Measurements from ENCODE around the gene GABRR2. TPM values are rescaled to one million over a fixed set of nuclear protein-coding genes. Genes with fewer than 3 reads are reported as not detected.

The GABRR2 gene
- total RNA-seq, 1 donor from 2014 or later: 1.4 TPM

DNA sequence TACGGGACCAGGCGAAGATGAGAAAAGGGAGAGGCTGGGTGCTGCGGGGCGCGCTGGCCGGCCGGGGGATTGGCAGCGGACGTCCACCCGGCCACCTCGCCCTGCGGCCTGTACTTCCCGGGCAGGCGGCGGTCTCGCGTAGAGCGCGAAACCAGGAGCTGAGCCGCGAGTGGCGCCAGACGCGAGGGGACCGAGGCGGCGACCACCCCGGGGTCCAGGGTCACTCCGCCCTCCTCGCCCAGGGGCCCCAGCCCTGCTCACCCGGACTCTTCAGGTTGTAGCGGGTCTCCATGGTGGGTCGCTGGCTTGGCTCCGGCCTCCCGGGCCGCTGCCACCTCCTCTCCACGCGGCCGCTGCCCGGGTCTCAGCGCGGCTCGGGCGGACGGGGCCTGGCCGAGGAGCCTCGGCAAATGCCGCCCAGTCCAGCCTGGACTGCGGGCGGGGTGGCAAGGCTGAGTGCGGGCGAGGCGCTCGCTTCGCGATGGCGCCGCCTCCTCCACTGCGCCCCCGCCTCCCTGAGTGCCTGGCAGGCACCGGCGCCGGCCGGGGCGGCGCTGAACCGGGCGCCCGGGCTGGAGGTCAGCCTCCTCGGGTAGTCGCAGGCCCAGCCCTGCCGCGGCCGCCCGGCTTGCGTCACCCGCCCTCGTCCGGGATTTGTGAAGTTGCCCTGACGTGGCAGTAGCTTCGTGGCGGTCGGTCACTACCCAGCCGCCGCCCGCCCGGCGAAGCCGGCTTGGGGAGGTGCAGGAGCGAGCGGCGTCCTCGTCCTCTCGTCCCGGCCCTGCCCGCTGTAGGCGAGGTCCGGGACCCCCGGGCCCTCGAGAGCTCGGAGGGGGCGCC lies 37.4 kb upstream of the GABRR2 start, which contains the start of gene UBE2J1:
Gene UBE2J1 (minus strand): TSS at position 445 of the 840 bp plus-strand sequence. CDS start 153 bp downstream, at position 292.
- Histone ChIP-seq H3K27me3 (no peaks in the 10 kb centered on the region), H3K9me3 (no peaks in the 10 kb centered on the region), H3K4me3 (peak within 1 kb of the TSS; percentile 96), H3K36me3 (no peaks in the 10 kb centered on the region), H3K27ac (peak within 1 kb of the TSS; percentile 99), H3K4me1 (peaks cover 45% of the 10 kb centered on the region)
- intact Hi-C loops (cut with DNase I): no loop called here
- DNase-seq (peak; percentile 99), ATAC-seq (peak; percentile 98)
- TF ChIP-seq, protein P1, sequence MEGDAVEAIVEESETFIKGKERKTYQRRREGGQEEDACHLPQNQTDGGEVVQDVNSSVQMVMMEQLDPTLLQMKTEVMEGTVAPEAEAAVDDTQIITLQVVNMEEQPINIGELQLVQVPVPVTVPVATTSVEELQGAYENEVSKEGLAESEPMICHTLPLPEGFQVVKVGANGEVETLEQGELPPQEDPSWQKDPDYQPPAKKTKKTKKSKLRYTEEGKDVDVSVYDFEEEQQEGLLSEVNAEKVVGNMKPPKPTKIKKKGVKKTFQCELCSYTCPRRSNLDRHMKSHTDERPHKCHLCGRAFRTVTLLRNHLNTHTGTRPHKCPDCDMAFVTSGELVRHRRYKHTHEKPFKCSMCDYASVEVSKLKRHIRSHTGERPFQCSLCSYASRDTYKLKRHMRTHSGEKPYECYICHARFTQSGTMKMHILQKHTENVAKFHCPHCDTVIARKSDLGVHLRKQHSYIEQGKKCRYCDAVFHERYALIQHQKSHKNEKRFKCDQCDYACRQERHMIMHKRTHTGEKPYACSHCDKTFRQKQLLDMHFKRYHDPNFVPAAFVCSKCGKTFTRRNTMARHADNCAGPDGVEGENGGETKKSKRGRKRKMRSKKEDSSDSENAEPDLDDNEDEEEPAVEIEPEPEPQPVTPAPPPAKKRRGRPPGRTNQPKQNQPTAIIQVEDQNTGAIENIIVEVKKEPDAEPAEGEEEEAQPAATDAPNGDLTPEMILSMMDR (IDR thresholded peaks at IDR 0.05): no peak

DNA sequence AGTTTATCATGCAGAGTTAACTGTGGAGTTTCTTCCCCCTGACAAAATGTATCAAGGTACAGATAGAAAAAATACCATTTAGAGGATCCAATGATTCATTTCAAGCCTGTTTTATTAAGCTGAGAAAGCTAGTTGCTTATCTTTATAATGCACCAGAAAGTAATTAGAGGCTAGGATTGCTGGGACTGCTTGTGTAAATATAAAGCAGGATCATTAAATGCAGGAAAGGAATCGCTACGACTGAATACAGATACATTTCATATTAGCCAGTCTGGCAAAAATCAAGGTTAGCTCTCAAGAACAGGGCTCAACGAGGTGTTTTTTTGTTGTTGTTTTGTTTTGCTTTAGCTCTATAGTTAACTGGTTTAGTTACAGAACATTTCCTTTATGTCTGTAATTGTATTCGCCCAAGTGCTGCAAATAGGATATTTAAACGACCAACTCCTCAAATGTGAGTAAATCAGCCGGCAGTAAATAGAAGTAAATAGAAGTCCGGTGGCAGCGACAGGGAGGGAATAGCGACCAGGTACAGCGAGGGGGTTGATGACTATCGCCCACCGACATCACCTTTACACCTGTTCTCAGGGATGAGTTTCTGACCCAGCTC lies 36.7 kb upstream of the GABRR2 start:
- TF ChIP-seq, protein P1 (IDR thresholded peaks at IDR 0.05): no peak
- Histone ChIP-seq H3K27ac (peak overlapping the region; percentile 99), H3K36me3 (no peaks in the 10 kb centered on the region), H3K4me1 (peaks cover 49% of the 10 kb centered on the region), H3K4me3 (peak overlapping the region; percentile 96), H3K27me3 (no peaks in the 10 kb centered on the region), H3K9me3 (no peaks in the 10 kb centered on the region)
- DNase-seq (no peak), ATAC-seq (no peak)
- intact Hi-C loops (cut with DNase I): no loop called here

DNA sequence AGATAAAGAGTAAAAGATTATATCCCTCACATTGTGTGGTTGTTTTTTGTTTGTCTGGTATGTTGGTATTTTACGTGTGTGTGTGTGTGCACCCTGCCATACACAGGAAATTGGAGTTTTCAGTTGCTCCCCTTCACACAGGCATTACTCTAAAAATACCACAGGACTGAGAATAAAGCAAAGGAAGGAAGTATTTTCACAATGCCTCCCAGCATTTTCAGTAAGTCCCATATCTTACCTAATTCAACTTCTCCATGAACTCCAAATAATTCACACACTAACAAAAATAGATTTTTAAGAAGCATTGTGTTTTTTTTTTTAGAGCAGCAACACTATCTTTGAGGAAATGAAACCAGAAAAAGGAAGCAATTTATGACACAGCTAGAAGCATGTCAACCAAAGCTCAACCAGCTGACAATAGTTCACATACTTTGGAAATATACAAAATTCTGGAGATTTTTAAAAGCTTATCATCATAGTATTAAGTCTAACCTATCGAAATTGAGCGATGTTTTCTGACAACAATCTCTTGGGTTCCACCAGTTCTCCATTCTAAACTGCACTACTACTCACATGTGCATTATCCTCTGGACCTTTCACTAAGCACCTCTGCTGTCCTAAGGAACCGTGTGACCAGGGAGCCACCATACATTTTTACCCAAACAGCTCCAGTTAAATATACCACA lies 35.3 kb upstream of the GABRR2 start:
- peak overlapping the region; percentile 99 for H3K27ac ChIP-seq
- ATAC-seq: no peak
- no peaks in the 10 kb centered on the region for H3K27me3 ChIP-seq
- peak overlapping the region; percentile 96 for H3K4me3 ChIP-seq
- no peaks in the 10 kb centered on the region for H3K9me3 ChIP-seq
- TF ChIP-seq, protein P1 (IDR thresholded peaks at IDR 0.05): no peak
- H3K36me3 ChIP-seq: no peaks in the 10 kb centered on the region
- intact Hi-C loops (cut with DNase I): no loop called here
- H3K4me1 ChIP-seq: peaks cover 49% of the 10 kb centered on the region
- no peak for DNase-seq

DNA sequence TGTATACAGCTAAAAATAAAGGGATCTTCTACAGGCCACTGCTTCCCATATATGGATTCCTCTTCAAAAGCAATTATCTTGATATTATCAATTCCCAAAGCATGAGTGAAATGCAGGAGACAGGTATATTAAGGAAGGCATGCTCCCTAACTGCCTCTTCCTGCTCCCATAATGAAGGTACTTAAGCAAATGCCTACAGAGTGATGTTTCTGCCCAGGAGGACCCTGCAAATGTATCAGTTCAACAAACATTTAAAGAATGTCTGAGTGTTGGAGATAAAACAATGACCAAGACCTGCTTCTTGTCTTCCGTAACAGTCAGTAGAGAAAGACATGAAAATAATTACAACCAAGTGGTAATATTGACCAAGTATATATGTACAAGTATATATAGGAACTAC lies 33.3 kb upstream of the GABRR2 start:
- Histone ChIP-seq H3K4me1 (peaks cover 45% of the 10 kb centered on the region), H3K27ac (no peak overlapping the region), H3K9me3 (no peaks in the 10 kb centered on the region), H3K27me3 (no peaks in the 10 kb centered on the region), H3K36me3 (no peaks in the 10 kb centered on the region), H3K4me3 (no peak overlapping the region)
- DNase-seq: no peak
- no peak for ATAC-seq
- intact Hi-C loops (cut with DNase I): no loop called here
- TF ChIP-seq, protein P1 (IDR thresholded peaks at IDR 0.05): no peak

DNA sequence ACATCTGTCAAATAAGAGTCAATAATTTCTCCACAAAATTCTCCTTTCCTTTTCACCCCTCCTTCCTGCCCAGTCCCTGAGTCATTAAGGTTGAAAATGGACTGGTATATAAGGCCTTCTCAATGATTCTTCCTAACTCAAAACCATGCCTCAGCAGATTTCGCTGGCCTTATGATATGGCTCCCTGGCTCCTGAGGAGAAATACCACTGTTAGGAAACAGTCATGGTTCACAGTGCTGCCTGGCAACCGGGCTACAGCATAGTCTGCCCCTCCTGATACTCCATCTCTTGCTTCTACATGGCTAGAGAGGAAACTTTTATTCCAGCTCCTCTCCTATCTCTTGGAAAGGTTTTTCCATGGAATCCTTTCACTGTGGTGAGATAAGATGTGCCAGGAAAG lies 32.7 kb upstream of the GABRR2 start:
- Histone ChIP-seq H3K4me3 (no peak overlapping the region), H3K4me1 (peaks cover 41% of the 10 kb centered on the region), H3K27me3 (no peaks in the 10 kb centered on the region), H3K9me3 (no peaks in the 10 kb centered on the region), H3K27ac (no peak overlapping the region), H3K36me3 (no peaks in the 10 kb centered on the region)
- no peak for ATAC-seq
- DNase-seq: no peak
- intact Hi-C loops (cut with DNase I): no loop called here
- TF ChIP-seq, protein P1 (IDR thresholded peaks at IDR 0.05): no peak
